ENCODE results near the gene F7.

- TF ChIP-seq CTCF (IDR thresholded peaks at IDR 0.05; ENCODE audit: extremely low read depth in 1 of 2, insufficient read depth in 1 of 2, low read depth in 1 of 2, low read length in 2 of 2) (no peak), POLR2A (IDR thresholded peaks at IDR 0.05; ENCODE audit: low read depth, low read length) (no peak), GATA2 (IDR thresholded peaks at IDR 0.05; ENCODE audit: insufficient read depth, insufficient read length, low read depth, low read length) (no peak), FOS (IDR thresholded peaks at IDR 0.05; ENCODE audit: borderline replicate concordance, insufficient read depth, low read length) (no peak)
Observed at GRCh38 chr13:113057084-113057483, 48.5 kb upstream of the F7 start.
